Measurements from ENCODE around the gene SLC7A5.
"Not testable (repeated sequence)": the region's sequence is repeated elsewhere in the genome, so short reads cannot be mapped to it uniquely, and the experiment has no call there.

The SLC7A5 gene

DNA sequence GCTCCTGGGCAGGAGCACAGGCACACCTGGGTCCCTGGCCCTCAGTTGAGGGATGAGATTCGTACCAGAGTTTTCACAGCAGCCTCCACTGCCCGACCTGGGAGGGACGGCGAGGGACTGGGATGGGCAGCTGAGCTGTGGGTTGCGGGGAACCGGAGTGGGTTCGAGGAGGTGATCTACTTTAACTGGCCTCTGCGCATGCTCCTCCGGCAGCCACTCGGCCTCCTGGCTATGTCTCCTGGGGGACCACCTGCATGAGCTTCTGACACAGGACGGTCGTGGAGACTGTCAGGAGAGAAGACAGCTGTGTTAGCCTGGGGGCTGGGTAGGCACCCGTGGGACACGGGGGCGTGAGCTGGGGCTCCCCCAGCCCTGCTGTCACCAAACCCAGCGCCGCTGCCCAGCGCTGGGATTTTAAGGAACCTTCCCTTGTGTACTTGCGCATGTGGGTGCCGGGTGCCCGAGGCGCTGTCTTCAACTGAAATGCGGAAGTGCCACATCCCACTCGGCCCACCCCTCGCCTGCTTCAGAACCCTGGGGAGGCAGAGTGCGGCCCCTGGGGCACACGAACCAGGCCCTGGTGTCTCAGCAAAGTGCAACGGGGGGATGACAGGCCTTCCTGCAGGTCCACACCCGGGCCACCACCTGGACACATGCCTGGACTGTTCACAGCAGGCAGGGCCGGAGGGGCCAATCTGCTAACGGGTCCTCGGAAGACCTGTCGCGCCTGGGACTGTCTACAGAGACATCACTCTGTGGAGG lies 36.4 kb downstream of the SLC7A5 start:
- DNase-seq: no peak

DNA sequence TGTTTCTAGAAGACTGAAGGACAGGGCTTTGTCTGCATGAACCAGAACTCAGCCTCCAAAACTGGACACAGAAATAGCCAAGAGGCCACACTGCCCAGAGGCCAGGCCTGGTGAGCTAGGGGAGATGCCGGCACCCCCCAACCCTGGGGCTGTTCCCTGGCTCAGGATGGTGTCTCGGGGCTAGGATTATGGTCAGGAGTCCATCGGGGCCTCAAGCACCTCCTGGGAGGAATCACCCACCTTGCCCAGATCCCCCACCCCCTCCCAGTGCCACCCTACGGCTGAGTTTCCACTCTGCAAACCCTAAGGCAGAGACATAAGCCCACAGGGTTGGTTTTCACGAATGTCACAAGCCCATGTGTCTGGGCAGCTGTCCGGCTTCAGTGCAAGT lies 37.2 kb downstream of the SLC7A5 start:
- no peak for DNase-seq

DNA sequence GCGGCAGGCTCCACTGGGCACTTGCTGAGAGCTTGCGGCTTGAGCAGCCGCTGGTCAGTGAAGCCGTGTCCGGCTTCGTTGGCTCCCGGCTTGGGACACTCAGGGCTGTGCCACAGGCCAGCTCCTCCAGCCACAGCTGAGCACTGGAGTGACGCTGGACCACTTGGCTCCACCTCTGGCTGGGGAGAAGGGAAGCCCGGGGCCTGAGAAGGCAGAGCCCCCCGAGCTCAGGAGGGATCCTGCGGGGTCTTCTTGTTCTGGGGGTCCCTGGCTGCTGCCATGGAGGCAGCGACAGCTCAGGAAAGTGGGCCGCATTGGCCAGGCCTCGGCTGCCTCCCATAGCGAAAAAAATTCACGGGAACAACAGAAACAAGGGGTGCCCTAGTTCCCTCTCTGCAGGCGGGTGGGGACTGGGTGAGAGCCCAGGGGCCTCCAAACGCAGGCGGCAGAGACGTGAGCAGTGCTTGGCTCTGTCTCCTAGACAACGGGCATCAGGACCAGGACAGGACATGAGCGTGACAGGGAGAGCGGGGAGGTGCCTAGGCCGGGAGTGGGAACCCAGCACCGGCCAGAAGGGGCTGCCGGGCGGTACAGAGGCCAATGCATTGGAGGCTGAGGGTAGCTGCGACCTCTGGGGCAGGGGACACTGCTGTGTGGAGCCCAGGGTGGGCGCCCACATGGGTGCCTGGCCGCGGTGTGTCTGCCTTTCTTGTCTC lies 37.7 kb downstream of the SLC7A5 start:
- no peak for DNase-seq

DNA sequence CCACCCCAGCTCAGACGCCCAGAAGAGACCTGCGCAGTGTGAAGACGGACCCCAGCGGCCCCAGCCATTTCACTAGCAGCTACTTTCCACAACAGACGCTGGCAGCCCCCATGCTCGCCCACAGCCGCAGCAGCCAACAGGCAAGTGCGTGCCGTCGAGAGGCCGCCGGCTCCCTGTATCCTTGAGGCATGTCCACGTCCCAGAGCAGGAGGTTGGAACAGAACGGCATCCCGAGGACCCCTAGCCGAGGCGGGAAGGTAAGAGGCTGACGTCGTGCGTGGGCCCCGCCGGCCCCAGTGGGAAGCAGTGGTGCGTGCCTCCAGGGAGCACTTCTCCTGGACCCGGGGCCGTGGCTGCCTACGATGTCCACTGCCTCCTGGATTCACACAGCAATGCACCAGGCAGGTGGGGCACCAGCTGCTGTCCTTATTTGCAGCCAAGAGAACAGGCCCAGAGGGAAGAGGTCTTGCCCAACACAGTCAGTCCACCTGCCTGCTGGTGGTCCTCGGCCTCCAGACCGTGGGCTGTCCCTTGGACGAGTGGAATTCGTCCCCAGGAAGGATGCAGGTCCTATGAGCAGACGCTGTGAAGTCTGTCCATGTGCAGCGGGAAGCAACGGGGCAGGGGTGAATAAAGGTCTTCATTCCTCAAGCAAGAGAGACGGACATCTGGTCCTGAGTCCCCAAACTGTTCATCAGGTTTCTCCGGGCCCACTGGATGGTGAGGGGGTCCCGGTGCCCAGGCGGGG lies 38.5 kb downstream of the SLC7A5 start:
- no peak for DNase-seq

DNA sequence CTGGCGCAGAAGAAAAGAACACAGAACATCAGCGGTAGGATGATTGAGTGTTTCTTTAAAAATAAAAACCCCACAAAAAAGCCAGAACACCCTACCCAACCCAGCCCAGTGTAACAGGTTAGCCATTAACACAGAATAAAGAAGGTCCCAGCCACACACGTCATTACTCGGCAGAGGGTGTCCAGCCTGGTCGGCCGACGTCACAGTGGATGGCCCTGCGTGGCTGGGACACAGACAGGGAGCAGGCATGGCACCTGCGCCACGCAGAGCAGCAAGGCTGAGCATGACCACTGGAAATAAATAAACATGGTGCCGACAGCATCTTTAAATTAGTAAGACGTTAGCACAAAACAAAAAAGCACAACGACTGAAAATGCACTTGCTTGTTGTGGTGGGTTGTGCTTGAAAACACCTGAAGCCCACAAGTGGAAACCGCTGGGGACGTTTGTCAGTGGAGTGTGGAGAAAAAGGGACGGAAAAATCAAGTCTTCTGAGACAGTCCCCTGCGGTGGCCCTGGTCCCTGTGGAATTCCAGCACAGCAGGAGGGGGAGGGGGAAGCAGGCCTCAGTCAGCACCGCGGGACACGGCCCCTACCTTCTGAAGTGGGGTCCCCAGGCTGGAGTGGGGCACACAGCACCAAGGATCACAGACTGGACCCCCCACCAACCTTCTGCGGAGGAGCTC lies 39.2 kb downstream of the SLC7A5 start:
- no peak for DNase-seq

DNA sequence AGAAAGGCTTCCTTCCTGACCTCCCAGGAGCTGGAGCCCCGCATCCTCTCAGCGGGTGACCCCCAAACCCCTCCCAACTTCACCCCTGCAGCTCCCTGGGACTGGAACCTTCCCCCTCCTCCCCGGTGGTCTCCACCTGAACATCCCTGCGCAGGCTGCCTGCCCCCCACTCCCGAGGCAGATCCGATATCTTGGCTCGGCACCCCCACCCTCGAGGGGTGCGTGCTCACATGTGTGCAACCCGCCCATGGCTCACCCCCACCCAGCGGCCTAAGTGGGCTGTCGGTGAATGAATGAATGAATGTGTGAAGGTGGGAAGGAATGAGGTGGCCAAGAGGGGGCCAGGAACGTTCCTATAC lies 39.7 kb downstream of the SLC7A5 start:
- no peak for DNase-seq

DNA sequence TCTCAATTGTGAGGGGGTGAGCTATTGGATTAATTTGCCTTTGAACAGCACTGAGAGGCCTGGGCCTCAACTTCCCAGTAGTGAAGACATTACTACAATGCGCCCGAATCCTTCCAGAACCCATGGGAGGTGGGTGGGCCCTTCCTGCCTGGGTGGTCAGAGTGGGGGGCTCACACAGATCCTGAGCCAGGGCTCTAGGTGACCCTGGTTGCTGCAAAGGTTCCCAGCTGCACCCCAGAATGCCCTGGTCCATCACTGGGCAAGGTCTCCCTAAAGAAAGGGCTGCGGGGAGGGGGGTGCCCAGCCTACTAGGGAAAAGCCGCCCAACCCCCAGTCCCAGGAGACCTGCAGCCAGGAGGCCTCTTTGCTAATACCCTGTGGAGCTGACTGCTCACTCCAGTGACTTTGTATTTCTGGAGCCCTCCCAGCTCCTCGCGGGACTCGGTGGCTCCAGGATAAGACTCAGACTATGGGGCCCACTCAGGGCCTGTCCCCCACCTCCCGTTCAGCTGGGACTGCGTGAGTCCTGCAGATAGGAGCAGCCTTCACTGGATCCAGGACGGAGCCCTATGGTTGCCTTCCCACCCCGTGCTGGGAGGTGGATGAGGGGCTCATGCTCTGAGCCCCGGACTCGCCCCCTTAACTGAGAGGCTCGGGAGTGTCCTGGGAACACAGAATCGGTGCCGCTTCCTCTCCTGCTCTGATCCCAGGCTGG lies 40.2 kb downstream of the SLC7A5 start:
- peak; percentile 20 to 59 for DNase-seq

DNA sequence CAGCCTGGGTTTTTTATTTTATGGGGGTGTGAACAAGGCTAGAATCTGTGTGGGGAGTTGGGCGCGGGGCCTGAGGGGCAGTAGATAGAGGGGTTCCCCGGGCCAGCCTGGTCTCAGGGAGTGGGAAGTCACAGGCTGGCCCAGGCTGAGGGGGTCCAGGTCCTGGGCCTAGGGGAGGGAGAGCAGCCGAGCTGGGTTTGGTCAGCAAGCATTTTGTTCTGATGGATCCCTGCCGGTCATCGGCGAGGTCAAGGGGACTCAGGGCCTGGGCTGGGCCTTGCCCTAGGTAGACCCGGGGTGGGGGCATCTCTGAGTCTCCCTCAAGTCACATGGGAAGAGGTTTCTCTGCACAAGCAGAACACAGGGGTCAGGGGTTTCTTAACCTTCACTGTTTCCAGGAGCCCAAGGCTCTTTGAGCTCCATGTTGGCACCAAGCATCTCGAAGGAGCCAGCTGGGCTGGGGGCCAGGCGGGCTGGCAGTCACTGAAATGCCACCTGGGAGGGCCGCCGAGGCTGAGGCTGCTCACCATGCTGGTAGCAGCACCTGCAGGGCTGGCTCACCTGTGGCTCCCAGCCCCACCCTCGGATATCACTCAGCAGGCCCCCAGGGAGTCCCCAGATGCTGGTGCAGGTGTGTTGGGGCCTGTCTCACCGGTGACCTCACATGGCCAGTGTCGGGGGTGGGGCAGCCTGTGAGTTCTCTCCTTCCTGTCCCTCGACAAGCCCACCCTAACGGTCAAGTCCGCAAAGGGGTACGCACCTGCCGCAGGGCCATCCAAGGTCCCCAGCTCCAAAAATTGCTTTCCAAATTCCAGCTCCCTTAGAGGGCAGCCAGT lies 41.0 kb downstream of the SLC7A5 start:
- peak in 1 of 2 experiments; percentile 42 for DNase-seq

DNA sequence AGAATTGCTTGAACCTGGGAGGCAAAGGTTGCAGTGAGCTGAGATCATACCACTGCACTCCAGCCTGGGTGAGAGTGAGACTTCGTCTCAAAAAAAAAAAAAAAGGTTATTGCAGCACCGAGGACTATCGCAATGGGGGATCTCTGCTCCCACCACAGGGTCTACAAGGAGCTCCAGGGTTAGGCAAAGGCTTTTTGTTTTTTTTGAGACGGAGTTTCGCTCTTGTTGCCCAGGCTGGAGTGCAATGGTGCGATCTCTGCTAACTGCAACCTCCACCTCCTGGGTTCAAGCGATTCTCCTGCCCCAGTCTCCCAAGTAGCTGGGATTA lies 41.8 kb downstream of the SLC7A5 start:
- not testable (repeated sequence) for DNase-seq

DNA sequence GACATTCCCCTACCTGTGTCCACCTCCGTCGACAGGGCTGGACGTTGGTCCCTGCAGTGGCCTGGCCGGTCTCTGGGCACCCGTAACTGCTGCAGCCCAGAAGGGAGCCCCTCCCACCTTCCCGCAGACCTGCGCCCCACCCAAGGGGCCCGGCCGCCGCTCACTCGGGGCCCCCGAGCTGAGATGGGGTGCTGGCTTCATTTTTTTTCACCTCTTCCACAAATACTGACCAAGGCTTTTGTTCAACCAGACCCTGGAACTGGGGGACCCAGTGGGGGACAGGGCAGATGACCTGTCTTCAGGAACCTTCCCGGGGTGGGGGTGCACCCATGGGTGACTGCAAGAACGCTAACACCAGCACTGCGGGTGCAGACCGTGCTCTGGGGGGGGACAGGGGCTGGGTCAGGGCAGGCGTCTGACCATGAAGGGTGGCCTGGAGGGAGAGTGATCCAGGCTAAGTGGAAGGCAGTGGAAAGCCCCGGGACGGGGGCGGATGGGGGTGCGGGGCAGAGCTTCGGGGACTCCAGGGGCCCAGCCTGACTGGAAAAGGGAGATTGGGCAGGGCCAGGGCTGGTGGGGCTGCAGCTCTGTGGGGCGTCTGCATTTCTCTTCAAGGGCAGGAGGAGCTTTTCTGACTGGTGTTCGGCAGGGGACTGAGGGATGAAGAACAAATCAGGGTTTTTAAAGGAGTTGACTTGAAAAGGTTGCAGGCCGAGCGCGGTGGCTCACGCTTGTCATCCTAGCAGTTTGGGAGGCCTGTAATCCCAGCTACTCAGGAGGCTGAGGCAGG lies 42.3 kb downstream of the SLC7A5 start:
- no peak for DNase-seq

DNA sequence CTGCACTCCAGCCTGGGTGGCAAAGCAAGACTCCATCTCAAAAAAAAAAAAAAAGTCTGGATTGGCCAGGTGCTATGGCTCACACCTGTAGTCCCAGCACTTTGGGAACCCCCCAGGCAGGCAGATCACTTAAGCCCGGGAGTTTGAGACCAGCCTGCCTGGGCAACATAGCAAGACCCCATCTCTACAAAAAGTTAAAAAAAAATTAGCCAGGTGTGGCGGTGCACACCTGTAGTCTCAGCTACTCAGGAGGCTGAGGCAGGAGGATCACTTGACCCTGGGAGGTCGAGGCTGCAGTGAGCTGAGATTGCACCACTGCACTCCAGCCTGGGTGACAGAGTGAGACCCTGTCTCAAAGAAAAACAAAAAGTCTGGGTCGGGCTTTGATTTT lies 42.9 kb downstream of the SLC7A5 start:
- DNase-seq: not testable (repeated sequence)

DNA sequence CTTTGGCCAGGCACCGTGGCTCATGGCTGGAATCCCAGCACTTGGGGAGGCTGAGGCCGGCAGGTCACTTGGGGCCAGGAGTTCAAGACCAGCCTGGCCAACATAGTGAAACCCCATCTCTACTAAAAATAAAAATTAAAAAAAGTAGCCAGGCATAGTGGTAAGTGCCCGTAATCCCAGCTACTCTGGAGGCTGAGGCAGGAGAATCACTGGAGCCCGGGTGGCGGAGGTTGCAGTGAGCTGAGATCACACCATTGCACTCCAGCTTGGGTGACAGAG lies 43.5 kb downstream of the SLC7A5 start:
- DNase-seq: not testable (repeated sequence)

DNA sequence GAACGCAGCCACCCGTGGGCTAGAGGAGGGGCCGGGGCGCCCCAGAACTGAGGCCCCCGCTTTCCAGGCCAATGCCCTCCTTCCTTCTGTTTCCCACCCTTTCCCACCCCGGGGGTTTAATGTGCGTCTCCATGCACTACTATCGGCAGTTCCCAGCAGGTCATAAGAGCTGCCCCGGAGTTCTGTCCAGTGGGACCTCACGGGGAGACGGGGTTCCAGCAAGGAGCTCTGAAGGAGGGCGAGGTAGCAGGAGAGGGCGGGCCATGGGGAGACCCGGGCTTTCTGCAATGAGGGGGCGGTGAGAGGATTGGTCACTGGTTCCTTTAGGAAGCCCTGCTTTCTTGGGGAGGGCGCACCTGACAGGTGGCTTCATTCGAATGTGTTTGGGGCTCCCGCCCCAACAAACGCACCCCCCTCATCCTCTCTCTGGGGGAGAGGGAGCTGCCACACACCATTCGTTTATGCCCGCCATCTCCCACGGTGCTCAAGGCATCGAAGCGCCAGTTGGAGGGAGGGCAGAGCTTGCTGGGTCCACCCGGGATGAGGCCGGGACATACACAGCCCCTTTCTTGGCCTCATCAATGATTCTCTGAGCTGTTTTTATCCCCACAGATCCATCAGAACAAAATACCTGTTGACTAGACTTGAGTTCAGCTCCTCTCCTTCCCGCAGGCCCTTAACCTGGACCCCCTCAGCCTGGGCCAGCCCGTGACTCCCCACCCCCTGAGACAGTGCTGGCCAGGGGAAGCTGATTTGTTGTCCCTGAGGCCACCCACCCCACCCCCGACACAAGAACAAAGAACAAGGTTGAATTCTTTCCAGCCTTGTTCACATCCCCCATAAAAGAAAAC lies 44.1 kb downstream of the SLC7A5 start:
- no peak for DNase-seq

DNA sequence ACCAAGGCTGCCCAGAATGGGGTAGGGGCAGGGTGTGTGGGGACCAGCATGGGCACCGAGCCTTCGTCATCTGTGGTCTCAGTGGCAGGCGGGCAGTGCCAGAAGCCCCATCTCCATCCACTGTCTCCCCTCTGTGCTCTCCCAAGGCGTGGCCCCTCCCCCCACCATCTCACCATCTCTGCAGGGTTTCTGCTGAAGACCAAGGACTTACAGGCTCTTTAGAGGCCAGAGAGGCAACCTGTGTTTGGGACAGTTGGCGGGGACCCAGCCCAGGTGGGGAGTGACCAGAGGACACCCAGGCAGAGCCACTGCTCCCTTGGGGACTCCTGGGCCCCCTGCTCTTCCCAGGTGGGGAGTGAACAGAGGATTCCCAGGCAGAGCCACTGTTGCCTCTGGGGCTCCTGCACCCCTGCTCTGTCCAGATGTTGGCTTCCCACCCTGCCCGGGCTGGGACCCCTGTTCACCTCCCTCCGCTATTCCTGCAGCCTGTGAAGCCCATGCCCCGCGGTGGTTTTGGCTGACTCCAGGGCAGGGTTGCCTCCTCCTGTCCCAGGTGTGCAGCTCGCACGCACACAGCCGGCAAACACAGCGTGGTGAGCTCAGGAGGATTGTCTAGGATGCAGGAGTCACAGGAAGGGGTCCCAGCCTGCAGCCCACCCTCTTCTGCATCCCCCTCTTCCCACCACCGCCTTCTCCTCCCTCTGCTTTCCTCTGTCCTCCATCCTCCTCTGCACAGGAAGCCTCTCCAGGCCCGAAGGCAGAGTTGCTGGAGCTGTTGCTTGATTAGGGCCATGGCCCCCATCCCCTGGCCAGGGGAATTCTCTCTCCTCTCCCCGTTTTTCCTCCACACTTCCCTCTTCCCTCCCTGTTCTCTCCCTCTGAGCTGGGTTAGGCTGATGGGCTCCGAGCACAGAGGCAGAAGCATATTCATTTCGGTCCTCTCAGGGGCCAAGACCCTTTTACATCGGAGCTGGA lies 45.0 kb downstream of the SLC7A5 start:
- no peak for DNase-seq

DNA sequence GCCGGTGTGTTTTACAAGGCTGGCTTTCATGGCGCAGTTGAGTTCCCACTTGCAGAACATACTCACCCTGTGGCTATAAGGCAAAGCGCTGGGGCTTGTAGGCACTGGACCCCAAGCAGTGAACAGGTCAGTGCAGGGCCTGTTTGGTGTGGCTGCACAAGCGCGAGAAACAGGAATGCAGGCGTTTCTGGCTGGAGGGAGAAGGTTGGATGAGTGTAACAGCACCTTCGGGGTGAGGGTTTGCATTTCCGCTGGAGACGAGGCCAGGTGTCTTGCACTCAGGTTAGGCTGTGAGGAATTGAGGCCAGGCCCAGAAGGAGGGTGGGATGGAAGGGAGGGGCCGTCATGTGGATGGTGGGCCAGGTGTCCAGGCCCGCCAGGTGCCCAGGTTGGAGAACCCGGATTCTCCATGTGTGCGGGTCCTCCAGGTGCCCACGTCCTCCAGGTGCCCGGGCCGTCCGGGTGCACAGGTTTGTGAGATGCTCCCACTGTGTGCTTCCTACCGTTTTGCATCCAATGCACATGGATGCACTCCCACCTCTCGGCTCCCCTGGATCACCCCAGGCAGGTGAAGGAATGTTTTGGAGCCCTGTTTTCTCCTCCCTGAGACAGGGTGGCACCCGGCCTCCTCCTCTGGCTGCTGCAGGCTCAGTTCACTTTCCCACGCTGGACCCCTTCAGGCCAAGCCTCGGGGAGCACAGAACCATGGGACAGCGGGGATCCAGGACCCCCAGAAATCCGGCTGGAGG lies 46.0 kb downstream of the SLC7A5 start:
- no peak for DNase-seq

DNA sequence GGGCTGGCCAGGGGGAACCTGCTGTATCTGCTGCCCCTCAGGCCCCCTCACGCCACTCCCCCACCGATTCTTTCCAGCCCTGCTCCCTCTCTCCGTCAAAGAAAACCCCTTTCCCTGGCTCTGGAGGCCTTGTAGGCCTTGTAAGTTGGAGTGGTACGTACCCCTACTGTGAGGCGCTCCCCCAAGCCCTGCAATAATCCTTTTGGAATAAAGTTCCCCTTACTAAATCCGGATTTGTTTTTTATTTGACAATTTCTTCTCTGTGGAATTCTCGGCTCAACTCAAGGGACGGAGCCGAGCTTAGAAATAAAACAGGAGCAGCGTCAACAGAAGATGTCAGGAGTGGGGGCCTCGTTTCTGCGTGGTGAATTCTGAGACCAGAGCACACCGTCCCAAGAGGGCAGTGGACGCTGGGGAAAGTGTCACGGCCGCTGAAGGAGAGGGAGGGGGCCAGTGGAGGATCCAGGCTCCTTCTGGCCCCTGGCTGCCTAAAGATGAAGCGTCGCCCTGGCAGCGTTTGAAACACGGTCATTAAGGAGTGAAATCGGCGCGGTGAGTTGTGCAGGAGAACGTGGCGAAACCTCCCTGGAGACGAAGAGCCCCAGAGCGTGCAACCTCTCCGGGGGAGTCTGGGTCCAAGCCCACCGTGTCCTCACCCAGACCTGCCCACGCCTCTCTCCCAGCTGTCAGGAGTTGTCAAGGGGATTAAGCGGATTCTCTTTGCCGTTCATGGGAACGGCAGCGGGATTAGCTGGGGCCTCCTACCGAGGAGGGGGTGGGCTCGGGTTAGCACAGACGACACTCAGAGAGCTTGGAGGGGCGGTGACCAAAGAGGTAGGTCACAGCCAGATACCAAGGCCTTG lies 47.0 kb downstream of the SLC7A5 start:
- DNase-seq: no peak

Measured in NCI-H526 (cell line).